GM12878 (cell line): ENCODE data around the gene FANCC.

Experiments
- EGR1 ChIP-seq, 2 experiments: IDR thresholded peaks; 1 replicate in 1 of 2; 2 replicates in 1 of 2; pipeline ENCODE4 v1.6.1; 2011 to 2012; ENCODE audit warnings: low read depth in 2 of 2, low read length in 2 of 2, borderline replicate concordance in 1 of 2, mild to moderate bottlenecking in 1 of 2, moderate library complexity in 1 of 2
- NRF1 ChIP-seq: conservative IDR thresholded peaks from 2 replicates; pipeline ENCODE4 v1.6.1; 2011; ENCODE audit warnings: mild to moderate bottlenecking, low read depth, low read length, improper control_type of control experiment
- RCOR1 ChIP-seq: conservative IDR thresholded peaks from 2 replicates; pipeline ENCODE4 v1.6.1; 2012; ENCODE audit warnings: low read depth, low read length, improper control_type of control experiment
- TF ChIP-seq, protein P1 (sequence below): fragments of 450-650 bp; IDR thresholded peaks from 2 replicates; pipeline ENCODE4 v1.6.1; 2017; ENCODE audit warnings: mild to moderate bottlenecking
- TF ChIP-seq, protein P2 (sequence below), 3 experiments: IDR thresholded peaks in 2 of 3; conservative IDR thresholded peaks in 1 of 3; 2 replicates each; pipeline ENCODE4 v1.5.1; 2011; ENCODE audit warnings: low read depth in 3 of 3, low read length in 3 of 3, mild to moderate bottlenecking in 3 of 3, control low read depth in 2 of 3, moderate library complexity in 2 of 3, inconsistent platforms in 1 of 3, mixed read lengths in 1 of 3; ENCODE audit not compliant: control insufficient read depth in 2 of 3, insufficient read depth in 1 of 3; ENCODE audit errors: extremely low read depth in 1 of 3

DNA sequence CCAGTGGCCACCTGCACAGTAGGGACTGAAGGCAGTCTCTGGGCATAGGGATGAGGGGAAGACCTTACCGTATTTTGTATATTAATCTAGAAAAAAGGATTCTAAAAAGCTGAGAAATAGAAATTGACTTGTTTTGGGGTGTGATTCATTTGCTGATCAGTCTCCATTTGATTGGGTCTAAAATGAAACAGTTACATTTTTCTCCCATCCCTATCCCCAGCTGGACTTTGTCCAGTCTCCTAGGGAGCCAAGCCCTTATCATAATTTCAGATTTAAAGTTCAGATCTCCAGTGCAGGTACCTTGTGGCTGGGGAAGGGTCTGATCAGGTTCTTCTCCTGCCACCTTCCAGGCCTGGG, 240.8 kb downstream of the FANCC start:
- TF ChIP-seq, protein P1, sequence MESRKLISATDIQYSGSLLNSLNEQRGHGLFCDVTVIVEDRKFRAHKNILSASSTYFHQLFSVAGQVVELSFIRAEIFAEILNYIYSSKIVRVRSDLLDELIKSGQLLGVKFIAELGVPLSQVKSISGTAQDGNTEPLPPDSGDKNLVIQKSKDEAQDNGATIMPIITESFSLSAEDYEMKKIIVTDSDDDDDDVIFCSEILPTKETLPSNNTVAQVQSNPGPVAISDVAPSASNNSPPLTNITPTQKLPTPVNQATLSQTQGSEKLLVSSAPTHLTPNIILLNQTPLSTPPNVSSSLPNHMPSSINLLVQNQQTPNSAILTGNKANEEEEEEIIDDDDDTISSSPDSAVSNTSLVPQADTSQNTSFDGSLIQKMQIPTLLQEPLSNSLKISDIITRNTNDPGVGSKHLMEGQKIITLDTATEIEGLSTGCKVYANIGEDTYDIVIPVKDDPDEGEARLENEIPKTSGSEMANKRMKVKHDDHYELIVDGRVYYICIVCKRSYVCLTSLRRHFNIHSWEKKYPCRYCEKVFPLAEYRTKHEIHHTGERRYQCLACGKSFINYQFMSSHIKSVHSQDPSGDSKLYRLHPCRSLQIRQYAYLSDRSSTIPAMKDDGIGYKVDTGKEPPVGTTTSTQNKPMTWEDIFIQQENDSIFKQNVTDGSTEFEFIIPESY: no peak
- TF ChIP-seq, protein P2, sequence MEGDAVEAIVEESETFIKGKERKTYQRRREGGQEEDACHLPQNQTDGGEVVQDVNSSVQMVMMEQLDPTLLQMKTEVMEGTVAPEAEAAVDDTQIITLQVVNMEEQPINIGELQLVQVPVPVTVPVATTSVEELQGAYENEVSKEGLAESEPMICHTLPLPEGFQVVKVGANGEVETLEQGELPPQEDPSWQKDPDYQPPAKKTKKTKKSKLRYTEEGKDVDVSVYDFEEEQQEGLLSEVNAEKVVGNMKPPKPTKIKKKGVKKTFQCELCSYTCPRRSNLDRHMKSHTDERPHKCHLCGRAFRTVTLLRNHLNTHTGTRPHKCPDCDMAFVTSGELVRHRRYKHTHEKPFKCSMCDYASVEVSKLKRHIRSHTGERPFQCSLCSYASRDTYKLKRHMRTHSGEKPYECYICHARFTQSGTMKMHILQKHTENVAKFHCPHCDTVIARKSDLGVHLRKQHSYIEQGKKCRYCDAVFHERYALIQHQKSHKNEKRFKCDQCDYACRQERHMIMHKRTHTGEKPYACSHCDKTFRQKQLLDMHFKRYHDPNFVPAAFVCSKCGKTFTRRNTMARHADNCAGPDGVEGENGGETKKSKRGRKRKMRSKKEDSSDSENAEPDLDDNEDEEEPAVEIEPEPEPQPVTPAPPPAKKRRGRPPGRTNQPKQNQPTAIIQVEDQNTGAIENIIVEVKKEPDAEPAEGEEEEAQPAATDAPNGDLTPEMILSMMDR (IDR thresholded peaks at IDR 0.05 in 2 of 3, conservative IDR thresholded peaks at IDR 0.05 in 1 of 3; ENCODE audit: control insufficient read depth in 2 of 3, extremely low read depth in 1 of 3, insufficient read depth in 1 of 3, low read depth in 3 of 3, low read length in 3 of 3): no peak
- TF ChIP-seq NRF1 (no peak), RCOR1 (no peak), EGR1 (IDR thresholded peaks at IDR 0.05; ENCODE audit: borderline replicate concordance in 1 of 2, low read depth in 2 of 2, low read length in 2 of 2) (no peak)
